Cerebellar nuclear complex (tissue), 1 donor: ENCODE measurements around the gene SLC44A5.
"Not testable (repeated sequence)": the region's sequence is repeated elsewhere in the genome, so short reads cannot be mapped to it uniquely, and the experiment has no call there.

ENCODE experiments used
- DNase-seq, 2 experiments: peaks; one replicate each; lab custom pipeline; 2025; lab: John Stamatoyannopoulos, UW

The SLC44A5 gene

DNA sequence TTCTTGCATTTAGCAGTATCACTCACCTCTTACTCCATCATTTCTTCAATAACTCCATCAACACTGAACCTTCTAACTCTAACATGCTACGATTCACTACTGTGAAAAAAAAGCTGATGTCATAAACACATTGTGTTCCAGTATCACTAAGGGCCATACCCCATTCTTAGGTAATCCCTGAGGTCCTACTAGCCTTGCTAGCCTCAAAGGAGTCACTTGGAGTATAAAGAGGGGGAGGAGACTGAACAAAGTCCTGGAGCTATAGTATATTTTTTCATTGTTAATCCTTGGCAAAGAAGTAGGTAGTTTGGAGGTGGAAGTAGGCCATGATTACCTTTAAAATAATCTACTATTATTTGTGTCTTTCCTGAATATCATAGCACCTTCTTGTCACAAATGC lies at the start of gene SLC44A5:
TSS of gene SLC44A5 (minus strand) at position 101 of the 400 bp plus-strand sequence. CDS start 69,667 bp downstream, outside the sequence.
- DNase-seq, result no peak

DNA sequence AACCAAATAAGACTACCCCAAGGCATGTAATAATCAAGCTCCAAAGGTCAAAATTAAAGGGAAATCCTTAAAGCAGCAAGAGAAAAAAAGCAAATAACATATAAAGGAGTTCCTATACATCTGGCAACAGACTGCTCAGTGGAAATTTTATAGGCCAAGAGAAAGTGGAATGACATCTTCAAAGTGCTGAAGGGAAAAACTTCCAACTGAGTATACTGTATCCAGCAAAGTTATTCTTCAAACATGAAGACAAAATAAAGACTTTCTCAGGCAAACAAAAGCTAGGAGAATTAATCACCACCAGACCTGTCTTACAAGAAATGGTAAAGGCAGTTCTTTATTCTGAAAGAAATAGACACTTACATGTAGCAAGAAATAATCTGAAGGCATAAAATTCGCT lies 45.0 kb upstream of the SLC44A5 start:
- no peak for DNase-seq

DNA sequence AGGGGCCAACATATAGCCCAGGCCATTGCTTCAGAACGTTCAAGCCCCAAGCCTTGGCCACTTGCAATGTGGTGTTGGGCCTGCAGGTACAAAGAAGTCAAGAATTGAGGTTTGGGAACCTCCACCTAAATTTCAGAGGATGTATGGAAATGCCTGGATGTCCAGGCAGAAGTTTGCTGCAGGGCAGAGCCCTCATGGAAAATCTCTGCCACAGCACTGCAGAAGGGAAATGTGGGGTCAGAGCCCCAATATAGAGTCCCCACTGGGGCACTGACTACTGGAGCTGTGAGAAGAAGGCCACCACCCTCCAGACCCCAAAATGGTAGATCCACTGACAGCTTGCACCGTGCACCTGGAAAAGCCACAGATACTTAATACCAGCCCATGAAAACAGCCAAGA lies 36.3 kb upstream of the SLC44A5 start:
- not testable (repeated sequence) for DNase-seq

DNA sequence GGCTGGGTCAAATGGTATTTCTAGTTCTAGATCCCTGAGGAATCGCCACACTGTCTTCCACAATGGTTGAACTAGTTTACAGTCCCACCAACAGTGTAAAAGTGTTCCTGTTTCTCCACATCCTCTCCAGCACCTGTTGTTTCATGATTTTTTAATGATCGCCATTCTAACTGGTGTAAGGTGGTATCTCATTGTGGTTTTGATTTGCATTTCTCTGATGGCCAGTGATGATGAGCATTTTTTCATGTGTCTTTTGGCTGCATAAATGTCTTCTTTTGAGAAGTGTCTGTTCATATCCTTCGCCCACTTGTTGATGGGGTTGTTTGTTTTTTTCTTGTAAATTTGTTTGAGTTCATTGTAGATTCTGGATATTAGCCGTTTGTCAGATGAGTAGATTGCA lies 34.2 kb upstream of the SLC44A5 start:
- DNase-seq, result not testable (repeated sequence)

DNA sequence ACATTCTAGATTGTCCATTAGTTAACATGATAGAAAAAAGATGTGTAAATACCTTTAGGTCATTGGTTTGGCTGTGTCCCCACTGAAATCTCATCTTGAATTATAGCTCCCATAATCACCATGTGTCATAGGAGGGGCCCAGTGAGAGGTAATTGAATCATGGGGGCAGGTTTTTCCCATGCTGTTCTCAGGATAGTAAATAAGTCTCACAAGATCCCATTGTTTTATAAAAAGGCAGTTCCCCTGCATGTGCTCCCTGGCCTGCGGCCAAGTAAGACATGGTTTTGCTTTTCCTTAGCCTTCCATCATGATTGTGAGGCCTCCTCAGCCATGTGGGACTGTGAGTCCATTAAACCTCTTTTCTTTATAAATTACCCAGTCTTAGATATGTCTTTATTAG lies 32.5 kb upstream of the SLC44A5 start:
- DNase-seq, result no peak

DNA sequence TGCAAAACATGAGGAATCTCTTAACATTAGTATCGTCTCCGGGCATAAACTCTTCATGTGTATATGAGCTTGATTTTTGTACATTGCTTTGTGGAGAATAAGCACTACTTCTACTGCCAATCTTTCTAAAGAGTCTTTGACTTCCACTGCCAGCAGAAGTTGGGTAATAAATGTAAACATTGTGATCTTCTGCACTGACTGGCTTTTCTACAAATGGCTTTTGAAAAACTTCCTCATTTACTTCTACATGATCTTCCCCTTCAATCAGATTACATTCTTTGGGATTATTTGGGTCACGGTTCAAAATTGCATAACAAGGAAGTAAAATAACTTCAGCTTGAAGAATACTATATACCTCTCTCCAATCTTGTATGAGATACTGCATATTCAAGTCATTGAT lies 30.4 kb upstream of the SLC44A5 start:
- DNase-seq, result no peak

DNA sequence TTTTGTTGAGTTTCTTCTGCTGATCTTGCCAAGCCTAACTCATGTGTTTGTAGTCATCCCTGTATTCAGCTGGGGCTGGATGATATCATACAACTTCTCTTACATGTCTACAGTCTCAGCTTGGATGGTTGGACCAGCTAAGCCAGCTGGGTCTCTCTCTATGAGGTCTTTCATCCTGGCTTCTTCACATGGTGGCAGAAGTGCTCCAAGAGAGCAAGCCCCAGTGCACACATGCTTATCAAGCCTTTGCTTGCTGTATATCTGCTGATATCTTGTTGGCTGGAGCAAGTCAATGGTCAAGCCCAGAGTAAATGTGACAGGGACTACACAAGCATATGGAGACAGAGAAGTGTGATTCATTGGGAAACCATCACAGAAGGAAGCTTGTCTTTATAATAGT lies 29.2 kb upstream of the SLC44A5 start:
- DNase-seq, result no peak

DNA sequence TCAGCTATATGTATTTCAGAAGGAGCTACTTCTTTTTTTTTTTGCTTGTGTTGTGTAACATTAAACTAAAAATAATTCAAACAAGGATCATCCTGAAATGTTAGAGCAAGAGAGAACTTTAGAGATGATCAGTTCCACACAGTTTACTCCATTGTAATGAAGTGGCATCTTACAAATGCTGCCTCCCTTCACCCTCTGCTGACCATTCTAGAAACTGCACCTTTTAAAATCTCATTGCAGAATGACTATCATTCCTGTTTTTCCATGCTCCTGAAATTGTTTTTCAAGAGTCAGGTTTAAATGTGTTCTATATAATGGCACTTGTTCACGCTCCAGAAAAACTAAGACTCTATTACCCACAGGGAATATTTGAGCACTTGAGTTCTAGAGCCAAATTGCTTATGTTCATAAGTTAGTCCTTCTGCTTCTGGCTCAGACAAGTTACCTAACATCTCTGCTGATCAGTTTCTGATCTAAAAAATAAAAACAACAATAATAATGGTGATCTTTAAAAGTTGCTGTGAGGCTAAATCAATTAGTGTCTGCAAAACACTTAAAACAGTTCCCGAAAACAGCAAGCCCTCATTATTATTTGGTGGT lies 21.5 kb upstream of the SLC44A5 start:
- no peak for DNase-seq

DNA sequence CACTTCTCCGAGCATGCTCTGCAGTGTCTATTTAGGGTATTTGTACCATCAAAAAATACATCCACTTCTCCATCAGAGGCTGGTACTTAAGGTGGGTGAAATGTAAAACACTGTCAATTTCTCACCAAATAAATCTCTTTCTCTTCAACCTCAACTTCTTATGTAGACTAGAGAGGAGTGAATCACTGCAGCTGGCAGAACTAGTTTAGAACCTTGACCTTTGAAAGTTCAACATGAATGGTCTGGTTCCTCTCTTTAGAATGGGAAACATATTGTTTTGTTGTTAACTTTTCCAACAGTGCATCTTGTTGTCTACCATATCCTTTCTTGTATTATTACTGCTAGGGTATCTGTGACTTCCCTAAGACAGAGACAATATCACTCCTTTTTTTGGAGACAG lies 20.1 kb upstream of the SLC44A5 start:
- no peak for DNase-seq

DNA sequence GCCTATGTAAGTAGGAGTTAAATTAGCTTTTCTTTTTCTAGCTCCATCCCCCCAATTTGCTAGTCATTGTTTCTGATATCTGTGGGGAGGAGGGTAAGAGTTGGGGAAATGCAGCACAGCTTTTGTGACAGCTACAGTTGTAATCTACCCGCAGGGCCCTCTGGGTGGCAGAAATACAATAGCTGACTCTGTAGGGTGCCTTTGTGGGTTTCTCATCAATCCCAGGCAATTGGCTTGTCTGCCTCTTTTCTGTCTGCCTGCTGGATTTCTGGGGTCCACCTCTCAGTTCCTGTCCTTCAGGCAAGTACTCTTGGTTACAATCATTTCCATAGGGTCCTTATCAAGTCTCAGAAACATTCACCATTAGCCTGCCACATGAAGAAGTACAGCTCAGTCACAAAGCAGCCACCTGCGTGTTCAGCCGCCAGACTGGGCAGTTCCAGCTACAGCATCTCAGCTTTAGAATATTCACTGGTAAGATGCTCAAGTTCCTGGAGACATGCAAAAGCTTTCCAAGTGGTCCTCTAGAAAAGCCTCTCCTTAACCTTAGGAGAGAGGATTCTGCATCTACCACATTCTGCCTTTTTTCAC lies 19.2 kb upstream of the SLC44A5 start:
- no peak for DNase-seq

DNA sequence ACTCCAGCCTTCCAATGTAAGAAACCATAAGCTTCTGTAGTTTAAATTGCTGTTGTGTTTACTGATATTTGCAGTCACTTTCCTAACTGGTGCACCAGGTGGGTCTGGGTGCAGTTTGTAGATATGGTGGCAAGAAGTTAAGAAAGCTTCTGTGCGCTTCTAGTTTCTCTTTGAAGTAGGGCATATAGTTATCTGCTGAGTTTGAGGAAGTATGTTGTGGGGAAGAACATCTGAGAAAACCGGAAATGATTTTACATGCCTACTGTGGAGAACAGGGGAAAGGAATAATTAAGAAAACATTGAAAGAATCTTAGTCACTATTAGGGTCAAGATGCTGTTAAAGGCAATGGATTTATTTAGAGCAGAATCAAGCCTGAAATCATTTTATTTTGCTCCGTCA lies 14.9 kb upstream of the SLC44A5 start:
- no peak for DNase-seq

DNA sequence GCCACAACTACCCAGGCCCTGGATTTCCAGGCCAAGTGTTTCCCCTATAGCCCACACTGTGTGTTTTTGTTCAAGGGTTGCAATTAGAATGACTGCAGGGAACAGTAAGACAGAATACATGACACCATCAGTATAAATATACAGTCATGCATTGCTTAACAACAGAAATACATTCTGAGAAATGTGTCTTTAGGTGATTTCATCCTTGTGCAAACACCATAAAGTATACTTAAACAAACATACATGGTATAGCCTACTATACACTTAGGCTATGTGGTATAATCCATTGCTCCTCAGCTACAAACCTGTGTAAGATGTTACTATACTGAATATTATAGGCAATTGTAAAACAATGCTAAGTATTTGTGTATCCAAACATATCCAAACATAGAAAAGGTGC lies 7.5 kb upstream of the SLC44A5 start:
- no peak for DNase-seq

DNA sequence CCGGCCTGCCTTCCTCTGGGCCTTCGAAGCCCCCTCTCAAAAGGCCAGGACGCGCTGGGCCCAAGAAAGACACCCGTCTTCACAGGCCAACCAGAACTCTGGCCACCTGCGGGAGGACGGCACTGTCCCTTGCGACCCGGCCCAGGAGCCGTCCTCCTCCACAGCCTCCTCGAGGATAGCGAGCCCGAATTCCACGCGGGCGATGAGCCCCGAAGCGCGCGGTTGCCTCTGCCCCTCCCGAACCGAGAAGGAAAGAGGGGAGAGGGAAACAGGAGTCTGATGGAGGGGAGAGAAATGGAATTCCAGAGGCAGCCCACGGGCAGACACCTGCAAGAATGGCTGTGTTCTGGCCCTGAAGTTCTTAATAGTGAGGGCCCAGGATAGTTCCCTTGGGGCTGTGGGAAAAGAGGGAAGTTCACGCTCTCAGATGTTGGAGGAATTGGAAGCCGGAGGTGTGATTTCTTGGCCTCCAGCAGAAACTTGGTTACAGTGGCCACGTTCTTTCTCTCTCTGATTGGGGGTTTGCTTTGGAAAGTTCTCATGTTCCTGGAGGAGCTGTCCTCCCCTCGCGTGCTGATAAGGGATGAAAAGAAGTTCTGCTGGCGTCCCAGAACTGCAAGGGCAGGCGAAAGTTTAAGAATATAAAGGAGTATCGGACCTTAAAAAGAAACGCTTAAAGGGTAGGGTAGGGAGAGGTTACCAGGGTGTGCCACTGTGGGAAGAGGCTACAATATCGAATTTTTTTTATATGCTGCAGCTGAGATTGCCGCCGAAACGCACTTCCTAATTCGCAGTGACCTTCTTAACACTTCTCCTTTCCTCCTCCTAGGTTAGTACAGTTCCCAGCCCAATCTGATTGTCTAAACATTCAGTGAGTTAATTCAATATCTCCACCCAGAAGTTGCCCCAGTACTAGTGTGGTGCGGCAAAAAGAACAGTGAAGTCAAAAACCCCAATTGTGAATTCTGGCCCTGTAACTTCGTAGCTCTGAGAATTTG lies 5.8 kb upstream of the SLC44A5 start:
- DNase-seq, result no peak

DNA sequence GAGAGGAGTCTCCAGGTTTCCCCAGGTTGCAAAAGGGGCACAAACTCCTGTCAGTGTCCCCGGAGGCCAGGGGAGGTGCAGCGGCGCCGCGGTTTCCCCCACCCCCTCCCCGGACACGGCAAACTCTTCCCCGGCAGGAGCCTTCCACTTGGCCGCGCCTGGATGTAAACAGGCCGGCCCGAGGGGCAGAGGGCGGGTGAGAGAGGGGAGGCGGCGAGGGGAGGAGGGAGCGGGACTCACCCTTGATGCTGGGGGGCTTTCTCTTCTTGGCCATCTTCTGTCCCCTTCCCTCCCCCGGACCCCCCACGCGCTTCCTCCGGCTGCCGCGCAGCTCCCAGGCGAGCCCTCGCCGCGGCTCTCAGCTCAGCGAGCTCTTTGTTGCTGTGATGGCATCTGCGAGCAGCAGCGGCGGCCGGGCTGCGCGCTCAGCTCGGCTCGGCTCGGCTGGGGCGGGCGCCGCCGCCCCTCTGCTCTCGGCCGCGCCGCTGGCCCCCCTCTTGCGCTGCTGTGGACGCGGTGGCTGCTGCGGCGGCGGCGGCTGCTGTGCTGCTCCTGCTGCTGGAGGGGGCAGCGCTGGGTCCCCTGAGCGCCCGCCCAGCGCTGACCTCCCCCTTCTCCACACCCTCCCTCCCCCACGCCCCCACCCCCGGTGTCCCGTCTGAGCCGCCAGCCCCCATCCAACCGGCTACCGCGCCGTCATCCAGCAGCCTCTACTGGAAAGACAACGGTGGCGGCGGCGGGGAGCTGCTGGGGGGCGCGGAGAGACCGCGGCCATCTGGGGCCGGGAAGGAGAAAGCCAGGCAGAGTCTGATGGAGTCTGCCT lies 4.9 kb upstream of the SLC44A5 start:
- no peak for DNase-seq

DNA sequence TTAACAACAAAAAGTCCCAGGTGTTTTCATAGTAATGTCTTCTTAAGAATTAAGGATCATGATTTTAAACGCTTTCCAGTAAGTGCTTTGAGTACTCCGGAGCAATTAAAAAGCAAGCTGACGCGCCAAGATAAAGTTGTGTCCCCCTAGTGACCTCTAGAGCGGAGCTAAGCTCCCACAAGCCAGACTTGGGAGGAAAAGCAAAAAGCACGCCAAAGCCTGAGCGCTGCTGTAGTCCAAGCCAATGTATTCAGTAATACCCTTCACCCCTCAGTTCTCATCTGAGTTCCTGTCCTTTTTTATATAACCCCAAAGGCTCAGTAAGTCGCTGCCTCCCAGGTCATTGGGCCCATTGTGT lies 3.5 kb upstream of the SLC44A5 start:
- no peak for DNase-seq

DNA sequence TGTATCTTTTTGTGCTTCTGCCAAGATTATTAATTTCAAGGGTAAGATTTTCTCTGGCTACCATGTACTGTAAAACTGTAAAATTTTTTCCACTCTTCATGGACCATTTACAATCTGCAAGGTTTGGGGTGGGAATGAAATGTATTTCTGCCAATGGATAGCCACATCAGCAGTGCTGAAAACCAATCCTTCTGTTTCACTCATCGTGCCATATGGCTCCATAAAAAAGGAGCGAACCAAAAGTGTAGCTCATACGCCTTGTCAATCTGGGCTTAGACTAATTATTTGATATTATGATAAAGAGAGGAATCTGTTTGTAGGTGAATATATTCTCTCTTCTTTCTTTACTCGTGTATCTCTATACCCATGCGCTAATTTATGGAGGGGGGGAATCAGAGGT lies 3.0 kb upstream of the SLC44A5 start:
- DNase-seq, result no peak

DNA sequence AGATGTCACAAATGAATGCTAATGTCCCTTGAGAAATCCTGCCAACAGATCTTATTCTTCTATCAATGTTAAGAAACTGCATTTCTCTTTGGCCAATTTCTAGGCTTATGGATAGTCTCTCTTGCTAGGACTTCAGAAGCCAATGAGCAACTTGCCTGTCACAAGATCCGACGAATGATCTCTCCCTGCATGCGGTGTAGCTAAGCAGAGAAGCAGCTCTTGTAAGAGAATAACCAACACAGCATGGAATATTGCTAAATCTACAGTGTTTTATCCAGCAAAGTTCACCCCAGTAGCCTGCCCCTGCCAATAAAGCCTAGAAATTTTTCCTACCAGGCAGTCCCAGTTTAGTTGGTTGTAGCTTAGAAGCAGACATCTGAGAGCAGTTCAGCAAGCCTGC lies 2.1 kb upstream of the SLC44A5 start:
- no peak for DNase-seq

DNA sequence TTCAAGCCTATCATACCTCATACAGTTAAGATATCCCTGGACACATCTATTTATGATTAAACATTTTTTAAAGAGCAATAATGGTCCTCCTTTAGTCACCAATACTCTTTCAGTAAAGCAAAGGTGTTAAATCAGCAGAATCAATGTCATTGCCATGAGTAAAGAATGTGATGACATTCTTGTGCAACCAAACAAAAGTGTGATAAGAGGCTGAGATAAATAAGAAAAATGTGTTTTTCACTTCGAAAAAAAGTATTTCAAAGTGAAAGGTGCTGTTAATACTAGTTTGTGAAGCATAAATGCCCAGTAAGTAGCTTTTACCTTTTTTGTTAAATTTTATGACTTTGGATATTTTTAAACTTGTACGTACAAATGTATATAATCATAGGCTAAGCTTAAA lies 8.4 kb downstream of the SLC44A5 start:
- DNase-seq, result no peak

DNA sequence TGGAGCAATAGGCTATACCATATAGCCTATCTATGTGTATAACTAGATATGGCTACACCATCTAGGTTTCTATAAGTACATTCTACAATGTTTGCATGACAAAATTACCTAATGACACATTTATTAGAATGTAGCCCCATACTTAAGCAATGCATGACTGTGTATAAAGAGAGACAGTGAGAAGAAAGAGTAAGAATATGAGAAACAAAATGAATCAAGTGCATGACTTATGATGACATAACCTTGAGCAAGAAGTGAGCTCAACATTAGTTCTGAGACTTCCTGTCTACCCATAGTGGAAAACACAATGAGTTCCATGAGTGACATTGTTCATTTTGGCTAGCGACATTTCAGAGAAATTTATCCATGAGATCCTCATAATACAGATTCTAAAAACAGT lies 10.1 kb downstream of the SLC44A5 start:
- no peak for DNase-seq

DNA sequence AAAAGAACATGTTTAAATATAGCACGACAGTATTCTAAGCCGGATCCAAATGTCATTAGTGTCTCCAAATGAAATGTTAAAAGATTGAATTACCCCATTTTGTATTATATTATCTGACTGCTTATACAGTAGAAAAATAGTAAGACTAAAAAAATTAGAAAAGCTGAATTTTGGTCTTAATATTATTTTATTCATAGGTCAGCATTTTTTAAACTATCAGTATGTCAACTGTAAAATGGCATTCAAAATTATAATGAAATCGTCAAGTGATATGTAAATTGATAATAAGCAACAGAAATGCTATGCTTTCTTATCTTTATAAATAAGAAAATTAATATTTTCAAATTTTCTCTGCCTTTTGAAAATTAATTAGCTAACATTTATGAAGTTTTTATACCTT lies 16.6 kb downstream of the SLC44A5 start:
- no peak for DNase-seq

DNA sequence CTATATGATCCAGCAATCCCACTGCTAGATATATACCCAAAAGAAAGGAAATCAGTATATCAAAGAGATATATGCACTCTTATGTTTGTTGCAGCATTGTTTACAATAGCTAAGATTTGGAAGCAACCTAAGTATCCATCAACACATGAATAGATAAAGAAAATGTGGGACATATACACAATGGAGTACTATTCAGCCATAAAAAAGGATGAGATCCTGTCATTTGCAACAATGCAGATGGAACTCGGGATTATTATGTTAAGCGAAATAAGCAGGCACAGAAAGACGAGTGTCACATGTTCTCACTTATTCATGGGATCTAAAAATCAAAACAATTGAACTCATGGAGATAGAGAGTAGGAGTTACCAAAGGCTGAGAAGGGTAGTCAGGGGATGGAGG lies 17.5 kb downstream of the SLC44A5 start:
- not testable (repeated sequence) for DNase-seq

DNA sequence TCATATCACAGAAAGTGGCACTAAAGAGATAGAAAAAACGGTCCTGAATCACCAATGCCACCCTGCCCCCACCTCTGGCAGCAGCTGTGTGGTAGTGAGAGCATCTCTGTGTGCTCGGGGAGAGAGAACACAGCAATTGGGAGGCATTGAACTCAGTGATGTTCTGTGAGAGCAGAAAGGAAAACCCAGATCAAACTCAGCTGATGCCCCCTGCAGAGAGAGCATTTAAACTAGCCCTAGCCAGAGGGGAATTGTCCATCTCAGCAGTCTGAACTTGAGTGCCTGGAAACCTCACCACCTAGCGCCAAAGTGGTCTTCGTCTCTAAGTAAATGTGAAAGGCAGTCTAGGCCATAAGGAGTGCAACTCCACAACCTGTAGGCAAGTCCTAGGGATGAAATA lies 21.3 kb downstream of the SLC44A5 start:
- DNase-seq, result no peak
